ENCODE results near the gene LMX1A. TPM values are rescaled to one million over a fixed set of nuclear protein-coding genes. Genes with fewer than 3 reads are reported as not detected.

The LMX1A gene
- total and polyA plus RNA-seq, 2 of the 13 experiments (the other 11 are each of a cell fraction or from before 2014, with no cell fraction given) = 0.07 TPM; not detected in 1

DNA sequence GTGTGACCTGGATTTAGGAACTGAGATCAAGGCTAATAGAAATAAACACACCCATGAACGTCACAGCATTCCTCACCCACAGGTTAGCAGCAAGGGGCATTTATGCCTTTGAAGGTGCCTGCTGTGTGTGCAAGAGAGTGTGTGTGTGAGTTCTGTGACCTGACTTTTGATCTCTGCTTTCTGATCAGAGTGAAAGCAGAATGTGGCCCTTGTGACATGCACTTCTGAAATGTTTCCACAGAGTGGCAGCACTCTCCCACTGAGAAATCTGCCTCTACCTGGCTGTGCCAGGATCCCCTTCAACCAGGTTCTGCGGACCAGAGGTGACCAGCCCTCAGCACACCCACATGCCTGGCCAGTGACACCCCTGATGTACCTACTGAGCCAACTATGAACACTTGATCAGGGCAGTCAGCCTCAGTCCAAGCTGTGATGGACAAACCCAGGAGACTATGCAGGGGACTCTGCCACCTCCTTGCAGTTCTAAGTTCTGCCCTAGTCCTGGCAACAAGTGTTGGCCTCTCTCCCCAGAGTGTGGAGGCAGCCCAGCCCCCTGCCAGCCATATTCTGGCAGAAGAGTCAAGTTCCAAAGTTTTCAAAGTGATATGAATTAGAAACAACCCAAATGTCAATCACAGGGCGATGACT, 47.4 kb upstream of the LMX1A start (continued):
- no peak for TF ChIP-seq DPF2 (CRISPR knock-in tag; IDR thresholded peaks at IDR 0.05; ENCODE audit: borderline replicate concordance, low read depth)
- no peak for TF ChIP-seq ZIK1 (CRISPR knock-in tag; IDR thresholded peaks at IDR 0.05; ENCODE audit: borderline replicate concordance, low read depth)
- TF ChIP-seq ZNF460 (CRISPR knock-in tag; IDR thresholded peaks at IDR 0.05; ENCODE audit: borderline replicate concordance) = no peak
- no peak for TF ChIP-seq PATZ1 (CRISPR knock-in tag; IDR thresholded peaks at IDR 0.05)
- no peak for TF ChIP-seq ZNF792 (CRISPR knock-in tag; IDR thresholded peaks at IDR 0.05)
- TF ChIP-seq FIP1L1 (IDR thresholded peaks at IDR 0.05; ENCODE audit: borderline replicate concordance, insufficient read depth, low read depth, low read length) = no peak
- no peak for TF ChIP-seq ZNF264 (CRISPR knock-in tag; IDR thresholded peaks at IDR 0.05)
- TF ChIP-seq ZNF710 (CRISPR knock-in tag; IDR thresholded peaks at IDR 0.05; ENCODE audit: borderline replicate concordance) = 0 out of 2 replicates have a peak, but pooled peaks have one; percentile 35
- TF ChIP-seq TFDP2 (CRISPR knock-in tag; IDR thresholded peaks at IDR 0.05) = no peak
- TF ChIP-seq HOXA7 (CRISPR knock-in tag; IDR thresholded peaks at IDR 0.05) = no peak
- no peak for TF ChIP-seq NFRKB (IDR thresholded peaks at IDR 0.05)
- no peak for TF ChIP-seq ZNF121 (CRISPR knock-in tag; IDR thresholded peaks at IDR 0.05)
- TF ChIP-seq, protein P1, sequence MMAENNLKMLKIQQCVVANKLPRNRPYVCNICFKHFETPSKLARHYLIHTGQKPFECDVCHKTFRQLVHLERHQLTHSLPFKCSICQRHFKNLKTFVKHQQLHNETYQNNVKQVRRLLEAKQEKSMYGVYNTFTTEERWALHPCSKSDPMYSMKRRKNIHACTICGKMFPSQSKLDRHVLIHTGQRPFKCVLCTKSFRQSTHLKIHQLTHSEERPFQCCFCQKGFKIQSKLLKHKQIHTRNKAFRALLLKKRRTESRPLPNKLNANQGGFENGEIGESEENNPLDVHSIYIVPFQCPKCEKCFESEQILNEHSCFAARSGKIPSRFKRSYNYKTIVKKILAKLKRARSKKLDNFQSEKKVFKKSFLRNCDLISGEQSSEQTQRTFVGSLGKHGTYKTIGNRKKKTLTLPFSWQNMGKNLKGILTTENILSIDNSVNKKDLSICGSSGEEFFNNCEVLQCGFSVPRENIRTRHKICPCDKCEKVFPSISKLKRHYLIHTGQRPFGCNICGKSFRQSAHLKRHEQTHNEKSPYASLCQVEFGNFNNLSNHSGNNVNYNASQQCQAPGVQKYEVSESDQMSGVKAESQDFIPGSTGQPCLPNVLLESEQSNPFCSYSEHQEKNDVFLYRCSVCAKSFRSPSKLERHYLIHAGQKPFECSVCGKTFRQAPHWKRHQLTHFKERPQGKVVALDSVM (CRISPR knock-in tag; IDR thresholded peaks at IDR 0.05) = no peak
- no peak for TF ChIP-seq ZSCAN9 (CRISPR knock-in tag; IDR thresholded peaks at IDR 0.05; ENCODE audit: borderline replicate concordance)
- TF ChIP-seq MYNN (CRISPR knock-in tag; IDR thresholded peaks at IDR 0.05; ENCODE audit: low read depth) = no peak
- TF ChIP-seq SPEN (CRISPR knock-in tag; IDR thresholded peaks at IDR 0.05; ENCODE audit: low read depth) = no peak
- no peak for TF ChIP-seq MEIS1 (CRISPR knock-in tag; IDR thresholded peaks at IDR 0.05; ENCODE audit: borderline replicate concordance)
- no peak for TF ChIP-seq ELF4 (CRISPR knock-in tag; IDR thresholded peaks at IDR 0.05; ENCODE audit: borderline replicate concordance)
- TF ChIP-seq ZFX (CRISPR knock-in tag; IDR thresholded peaks at IDR 0.05; ENCODE audit: low read depth) = no peak
- TF ChIP-seq, protein P2, sequence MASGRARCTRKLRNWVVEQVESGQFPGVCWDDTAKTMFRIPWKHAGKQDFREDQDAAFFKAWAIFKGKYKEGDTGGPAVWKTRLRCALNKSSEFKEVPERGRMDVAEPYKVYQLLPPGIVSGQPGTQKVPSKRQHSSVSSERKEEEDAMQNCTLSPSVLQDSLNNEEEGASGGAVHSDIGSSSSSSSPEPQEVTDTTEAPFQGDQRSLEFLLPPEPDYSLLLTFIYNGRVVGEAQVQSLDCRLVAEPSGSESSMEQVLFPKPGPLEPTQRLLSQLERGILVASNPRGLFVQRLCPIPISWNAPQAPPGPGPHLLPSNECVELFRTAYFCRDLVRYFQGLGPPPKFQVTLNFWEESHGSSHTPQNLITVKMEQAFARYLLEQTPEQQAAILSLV (CRISPR knock-in tag; IDR thresholded peaks at IDR 0.05; ENCODE audit: borderline replicate concordance) = no peak
